GM11168 (cell line): Measurements from ENCODE around the gene MBOAT7.

Experiments used
- in situ Hi-C: fragments of 300-500 bp; cut with MboI; formaldehyde crosslinking; loops from one replicate; pipeline ENCODE4 v1.12.0; 2022; ENCODE audit warnings: low sequenced_read_pairs; ENCODE audit not compliant: unreplicated experiment

Gene MBOAT7

DNA sequence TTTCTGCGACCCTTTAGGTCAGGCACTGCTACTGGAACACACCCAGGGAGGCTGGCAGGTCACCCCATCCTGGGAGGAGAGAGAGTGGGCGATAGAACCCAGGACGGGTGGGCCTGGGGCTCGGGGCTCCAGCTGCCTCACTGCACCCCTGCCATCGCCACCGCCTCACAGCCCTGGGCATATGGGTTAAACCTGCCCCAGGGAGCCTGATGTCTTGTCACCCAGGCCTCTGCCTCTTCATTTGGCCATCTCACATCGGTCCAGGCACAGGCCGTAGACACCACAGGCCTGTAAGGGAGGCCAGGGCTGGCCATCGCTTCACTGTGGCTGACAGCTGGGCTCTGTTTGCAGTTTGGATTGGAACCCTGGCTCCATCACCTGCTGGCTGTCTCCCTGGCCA lies 63.7 kb downstream of the MBOAT7 start:
- in situ Hi-C loops, result no loop called here

- in situ Hi-C loops, result loop anchor here (25.0 kb wide), 1 partner anchor 1988 kb away; the partner anchor contains the start of gene ZNF787
These were observed 65.0 kb downstream of the MBOAT7 start for GRCh38 chr19:54124393-54124792.

GRCh38 chr19:54123682-54124081 lies 65.7 kb downstream of the MBOAT7 start:
- in situ Hi-C loops, result loop anchor here (25.0 kb wide), 1 partner anchor 1989 kb away; the partner anchor contains the start of gene ZNF787
